Activated CD4-positive, alpha-beta T cell treated with anti-CD3 and anti-CD28 coated beads, Interleukin-10, Interleukin-2, amounts not matched to agents 100 ng/mL and 50 ng/mL, durations not matched to agents 16 hours and 8 hours (primary cell): Measurements from ENCODE around the gene TMEFF2.

Experiments used
- DNase-seq: peaks from one replicate; pipeline ENCODE4 v3.0.0-alpha.2; 2020

TMEFF2 gene, protein sequence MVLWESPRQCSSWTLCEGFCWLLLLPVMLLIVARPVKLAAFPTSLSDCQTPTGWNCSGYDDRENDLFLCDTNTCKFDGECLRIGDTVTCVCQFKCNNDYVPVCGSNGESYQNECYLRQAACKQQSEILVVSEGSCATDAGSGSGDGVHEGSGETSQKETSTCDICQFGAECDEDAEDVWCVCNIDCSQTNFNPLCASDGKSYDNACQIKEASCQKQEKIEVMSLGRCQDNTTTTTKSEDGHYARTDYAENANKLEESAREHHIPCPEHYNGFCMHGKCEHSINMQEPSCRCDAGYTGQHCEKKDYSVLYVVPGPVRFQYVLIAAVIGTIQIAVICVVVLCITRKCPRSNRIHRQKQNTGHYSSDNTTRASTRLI

DNA sequence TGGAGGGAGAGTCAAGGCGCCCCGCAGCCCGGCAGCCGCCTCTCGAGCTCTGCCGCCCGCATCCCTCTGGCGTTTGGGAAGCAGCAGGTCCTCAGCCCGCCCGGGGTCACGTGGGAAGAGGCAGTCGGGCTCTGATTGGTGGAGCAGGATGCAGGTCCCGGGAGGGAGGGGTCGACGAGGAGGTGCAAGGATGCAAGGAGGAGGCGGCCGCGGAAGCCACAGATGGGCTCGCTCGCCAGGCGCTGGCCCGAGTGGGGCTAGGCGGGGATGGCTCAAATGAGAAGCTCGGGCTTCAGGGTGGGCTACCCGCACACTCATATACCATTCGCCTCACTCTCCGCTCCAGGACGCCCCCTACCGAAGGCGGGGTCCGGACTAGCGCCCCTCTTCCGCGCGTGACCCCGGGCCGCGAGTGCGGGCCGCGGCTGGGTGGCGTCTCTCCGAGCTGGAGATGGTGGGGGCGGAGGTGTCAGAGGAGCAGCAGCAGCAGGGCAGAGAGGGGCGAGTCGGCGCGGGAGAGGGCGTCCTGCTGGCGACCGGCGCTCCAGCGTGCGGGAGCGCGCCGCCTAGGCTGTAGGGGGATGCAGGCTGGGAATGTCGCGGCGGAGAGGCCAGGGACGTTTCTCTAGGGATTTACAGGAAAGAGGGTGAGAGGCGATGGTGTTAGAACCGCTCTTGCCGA is at the start of gene TMEFF2:
TMEFF2 (minus strand) TSS at position 68 of the 682 bp plus-strand sequence. CDS start 409 bp downstream, outside the sequence.
- DNase-seq = peak; percentile 70

DNA sequence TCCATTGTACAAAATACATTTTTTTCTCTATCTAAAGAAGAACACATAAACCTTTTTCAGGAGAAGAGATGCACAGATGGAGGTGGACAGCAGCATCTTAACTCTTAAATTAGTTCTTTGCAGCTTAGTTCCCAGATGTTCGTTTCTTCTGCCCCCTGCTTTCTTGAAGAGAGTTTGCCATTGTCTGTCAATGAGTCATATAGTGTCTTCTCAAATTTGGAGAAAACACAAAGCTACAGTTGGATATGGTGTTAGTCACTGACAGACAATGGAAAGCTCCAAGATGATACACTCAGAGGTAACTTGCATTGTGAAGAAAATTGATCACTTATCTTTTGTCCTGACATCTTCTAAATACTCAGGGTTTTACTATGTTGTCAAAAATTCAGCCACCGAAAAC is 48.8 kb upstream of the TMEFF2 start:
- no peak for DNase-seq

DNA sequence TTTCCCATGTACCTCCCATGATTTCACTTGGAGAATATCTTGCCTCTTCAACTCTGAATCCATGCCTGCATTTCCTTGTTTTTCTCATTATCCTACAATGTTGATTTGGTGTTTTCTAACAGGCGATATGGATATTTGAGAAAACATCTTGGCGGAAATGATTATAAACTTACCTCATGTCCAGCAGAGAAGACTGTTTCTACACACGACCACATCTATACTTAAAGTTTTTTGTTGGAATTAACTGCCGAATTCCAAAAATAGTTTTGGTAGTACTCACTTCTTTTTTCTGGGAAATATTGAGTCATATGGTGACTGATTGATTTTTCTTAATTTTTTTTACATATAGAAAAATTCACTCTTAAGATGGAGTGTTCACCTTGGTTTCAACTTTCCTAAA is 41.4 kb upstream of the TMEFF2 start:
- no peak for DNase-seq

DNA sequence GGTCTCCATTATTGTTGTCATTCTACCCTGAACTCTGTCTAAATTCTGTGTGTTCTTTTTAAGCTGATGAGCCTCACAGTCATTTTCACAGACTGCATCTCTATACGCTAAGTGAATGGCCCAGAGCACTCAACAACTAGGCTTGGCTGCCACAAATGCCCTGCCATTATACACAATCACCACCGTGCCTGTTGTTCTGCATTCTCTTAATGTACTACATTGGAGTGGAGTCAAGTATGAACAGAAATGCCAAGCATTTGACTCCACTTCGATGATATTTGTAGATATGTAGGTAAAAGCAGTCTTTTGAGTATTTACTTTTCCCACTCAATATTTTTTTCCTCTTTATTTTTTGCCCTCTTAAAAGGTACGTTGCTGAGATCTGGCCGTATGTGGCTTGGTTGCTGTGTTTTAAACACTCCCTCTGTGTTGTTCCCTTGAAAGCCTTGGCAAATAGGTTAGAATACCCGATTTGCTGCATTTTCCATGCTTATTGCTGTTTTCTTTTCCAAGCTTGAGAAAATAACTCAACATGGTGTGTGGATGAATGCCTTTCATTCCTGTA is 36.2 kb upstream of the TMEFF2 start:
- no peak for DNase-seq

DNA sequence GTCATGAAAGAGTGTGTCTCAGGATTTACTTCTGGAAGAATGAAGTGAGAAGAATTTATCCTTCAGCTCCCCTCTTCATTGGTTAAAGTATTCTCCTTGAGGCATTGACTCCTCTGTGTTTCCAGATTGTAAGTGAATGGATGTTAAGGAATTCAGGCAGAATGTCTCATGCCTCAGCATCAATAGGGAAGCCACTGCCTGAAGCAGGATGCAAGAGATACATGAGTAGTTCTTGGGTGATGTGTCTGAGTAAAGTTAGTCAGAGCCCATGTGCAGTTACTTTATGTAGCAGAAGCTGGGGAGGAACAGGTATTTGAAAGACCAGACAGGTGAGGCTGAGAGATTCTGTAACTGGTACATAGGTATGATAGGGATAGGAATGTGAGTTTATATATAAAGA is 34.0 kb upstream of the TMEFF2 start:
- no peak for DNase-seq

DNA sequence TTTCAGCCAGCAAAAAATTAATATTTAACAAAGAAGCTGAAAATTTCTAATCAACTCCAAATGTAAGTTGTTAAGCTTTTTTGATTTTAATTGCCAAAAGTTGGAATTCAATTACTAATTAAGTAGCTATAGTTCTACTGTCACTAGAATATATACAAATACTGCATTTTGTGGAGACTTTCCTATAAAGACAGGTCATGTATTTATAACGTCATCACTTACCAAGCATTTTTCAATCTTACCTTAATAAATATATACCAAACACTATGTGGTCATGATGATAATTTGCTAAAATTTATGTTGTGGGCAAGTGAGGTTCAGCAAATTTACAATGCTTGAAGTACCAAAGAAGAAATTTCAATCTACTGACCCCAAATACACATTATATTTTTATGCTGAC is 24.2 kb upstream of the TMEFF2 start:
- DNase-seq = no peak

DNA sequence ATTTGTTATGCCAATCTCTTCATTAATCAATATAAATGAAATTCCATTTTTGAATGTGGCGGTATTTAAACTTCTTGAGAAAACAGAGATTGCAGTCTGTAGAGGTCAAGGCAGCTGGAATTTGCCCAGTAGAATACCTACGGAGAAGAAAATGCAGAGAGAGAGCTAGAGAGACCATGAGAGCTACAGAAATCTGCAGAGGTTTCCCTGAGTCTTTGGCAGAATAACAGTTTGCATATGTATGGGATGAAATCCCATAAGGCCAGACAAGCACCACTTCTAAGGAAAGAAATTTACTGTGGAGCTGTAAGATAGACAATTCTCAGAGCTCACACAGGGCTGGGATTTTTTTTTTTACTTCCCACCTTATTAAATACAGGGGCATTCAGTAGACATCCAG is 23.6 kb upstream of the TMEFF2 start:
- no peak for DNase-seq

DNA sequence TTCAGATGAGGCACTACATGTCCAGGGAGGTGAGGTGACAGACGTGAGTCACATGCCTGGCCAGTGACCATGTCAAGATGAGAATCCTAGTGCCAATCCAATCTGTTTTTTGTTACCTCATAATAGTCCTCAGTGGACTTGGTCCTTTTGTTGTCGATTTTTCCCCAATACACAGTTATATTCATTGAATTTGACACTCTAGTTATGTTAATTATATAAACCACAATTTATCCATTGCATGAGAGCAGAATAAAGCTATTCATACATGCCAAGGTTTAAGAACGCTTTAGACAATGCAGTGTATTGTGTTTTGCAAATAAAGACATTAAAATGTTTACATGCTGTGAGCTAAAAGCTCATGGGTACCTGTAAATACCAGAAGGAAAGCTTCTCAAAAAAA is 21.6 kb upstream of the TMEFF2 start:
- DNase-seq = no peak

DNA sequence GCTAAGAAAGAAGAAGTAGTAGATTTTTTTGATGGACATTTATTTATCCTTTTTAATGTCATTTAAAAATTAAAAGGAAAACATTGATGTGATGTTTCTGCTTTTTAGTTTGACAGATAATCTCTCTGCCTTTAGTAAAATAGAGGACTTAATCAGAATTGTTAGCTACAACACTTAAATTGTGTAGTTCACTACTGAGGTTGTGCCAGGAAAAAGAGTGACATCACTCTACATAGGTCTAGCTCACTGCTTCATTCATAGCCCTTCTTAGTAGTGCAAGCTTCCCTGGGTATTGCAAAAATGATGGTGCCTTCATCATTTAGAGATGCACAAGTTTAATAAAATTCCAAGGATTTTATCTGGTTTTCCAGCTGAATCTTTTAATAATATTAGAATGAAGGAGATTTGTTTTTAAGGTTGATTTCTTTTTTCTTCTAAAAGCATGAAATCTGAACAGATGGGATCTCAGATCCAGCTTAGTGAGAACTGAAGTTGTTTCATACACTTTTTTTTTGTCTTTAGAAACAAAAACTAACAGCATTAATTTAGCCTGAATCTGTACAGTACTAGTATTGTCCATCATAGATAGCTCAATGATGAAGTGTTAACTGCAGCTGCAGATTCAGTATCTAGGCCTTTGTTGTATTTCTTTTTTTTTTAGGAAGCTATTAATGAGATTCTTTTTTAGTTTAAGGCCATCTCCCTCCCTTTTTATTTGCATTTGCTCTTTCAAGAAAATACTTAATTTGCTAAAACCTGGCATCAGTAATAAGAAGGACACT is 20.6 kb upstream of the TMEFF2 start:
- DNase-seq = no peak

DNA sequence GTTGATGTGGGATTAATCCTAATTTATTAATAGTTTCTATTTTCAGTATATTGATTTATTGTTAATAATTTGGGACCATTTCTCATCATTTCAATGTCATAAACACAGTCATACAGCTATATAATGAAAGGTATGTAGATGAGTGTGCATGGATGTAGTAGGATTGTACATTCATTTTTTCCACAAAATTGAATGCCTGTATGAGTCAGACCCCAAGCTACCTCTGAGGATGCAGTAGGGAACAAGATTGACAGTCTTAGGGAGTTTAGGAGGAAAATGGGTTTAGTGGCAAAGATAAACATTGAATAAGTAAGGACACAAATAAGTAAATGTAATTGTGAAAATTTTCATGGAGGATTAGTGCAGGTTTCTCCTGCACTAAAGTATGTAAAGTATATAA is 14.1 kb upstream of the TMEFF2 start:
- no peak for DNase-seq

DNA sequence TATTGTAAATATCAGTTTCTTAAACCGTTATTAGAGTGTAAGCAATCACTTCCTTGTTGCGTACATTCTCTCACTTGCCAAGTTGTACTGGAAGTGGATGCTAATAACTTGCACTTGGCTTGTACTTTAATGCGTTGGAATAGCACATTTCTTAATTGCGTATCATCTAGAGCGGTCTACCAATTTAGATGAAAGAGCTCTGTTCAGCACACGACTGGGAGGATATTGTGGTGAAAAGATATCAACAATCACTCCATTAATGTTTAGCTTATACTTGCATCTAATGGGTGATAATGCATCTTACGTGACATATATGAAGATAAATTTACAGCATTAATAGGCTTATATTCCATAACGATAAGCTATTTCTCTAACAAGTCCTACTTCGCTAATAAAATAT is 11.7 kb upstream of the TMEFF2 start:
- no peak for DNase-seq

DNA sequence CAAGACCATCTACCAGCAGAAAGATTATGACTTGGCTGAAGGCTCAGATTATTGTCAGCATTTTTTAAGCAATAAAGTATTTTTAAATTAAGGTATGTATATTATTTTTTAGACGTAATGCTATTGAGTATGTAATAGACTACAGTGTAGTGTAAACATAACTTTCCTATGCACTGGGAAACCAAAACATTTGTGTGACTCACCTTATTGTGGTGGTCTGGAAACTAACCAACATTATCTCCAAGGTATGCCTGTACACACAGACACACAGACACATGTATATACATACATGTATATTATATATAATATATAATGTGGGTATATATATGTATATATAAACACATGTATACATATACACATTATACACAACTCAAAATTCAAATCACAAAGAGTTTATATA is 9.1 kb upstream of the TMEFF2 start:
- no peak for DNase-seq

DNA sequence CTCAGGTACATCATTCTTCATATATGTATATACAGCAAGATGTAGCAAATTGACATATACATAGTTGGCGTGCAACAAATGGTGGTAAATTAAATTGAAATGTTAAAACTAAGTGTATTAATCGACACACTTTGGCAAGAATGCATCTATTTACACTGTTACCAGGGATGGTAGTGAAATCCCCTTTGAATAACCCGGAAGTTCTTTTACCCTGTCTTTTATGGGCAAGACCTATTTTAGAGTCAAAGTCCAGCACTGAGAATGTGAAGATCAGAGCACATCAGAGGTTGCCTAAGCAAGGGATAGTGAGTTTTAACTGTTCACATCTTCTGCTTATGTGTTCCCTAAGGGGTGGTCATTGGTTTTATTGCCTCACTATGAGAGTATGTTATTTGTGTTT is 7.6 kb upstream of the TMEFF2 start:
- DNase-seq = no peak

DNA sequence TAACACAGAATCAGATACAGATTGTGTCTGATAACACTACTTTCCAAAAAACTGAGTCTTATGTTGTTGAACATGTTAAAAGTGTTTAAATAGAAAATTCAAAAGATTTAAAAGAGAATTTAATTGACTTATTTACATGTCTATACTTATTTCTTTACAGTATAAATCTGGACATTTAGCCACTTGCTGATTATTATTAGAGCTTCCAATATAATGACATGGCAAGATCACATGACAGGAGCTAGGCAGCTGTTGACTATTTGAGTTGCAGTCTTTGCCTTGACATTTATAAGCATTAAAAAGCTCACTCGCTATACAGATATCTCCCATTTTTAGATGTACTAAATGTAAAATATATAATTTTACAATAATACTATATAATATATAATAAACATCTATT is 6.4 kb upstream of the TMEFF2 start:
- no peak for DNase-seq

DNA sequence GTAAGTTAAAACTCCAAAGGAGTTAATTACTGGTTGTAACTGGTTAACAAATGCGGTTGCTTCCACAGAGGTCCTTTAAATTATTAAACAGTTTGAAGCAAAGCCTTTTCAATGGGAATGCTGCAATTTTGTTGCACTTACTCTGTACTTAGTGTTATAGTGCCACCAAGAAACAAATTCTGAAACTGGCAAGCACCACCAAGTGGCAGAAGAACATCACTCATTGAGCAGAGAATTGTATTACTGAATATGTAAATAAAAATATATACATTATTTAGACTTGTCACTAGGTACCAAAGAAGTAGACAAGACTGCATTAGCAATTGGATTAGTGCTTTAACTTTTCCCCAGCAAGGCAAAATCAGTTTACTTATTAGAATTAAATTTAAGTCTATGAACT is 2.6 kb upstream of the TMEFF2 start:
- no peak for DNase-seq

DNA sequence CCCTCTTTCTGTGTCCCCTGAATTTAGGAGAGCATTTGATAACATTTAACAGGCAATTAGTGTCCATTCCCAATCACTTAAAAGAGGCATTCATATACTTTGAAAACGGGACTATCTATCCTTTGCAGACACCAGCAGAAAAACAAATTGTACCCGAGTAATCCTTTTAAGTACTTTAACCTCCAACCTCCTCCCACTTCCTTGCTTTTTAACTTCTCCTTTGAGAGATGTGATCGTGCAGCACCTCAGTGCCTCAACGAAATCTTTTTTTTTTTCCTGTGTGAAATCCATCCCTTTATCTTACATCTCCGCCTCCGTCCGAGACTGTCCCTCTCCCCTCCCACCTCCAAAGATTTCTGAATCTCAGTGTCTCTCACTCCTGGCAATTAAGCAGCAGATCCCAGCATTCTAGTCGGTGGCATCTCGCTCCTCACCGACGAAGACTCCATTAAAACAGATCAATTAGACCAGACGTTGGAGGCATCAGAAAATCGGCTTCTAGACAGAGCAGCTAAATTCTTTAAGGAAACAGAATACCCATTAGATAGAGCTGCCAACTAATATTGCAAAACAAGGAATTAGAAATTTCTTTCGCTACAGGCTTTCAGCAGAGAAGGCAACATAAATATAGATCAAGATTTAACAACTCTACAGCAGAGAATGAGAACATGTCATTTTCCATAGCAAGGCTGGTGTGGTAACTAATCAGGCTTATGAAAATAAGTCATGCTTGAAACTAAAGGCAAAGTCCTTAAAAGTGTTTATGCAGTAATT is 1.9 kb upstream of the TMEFF2 start:
- DNase-seq = no peak

DNA sequence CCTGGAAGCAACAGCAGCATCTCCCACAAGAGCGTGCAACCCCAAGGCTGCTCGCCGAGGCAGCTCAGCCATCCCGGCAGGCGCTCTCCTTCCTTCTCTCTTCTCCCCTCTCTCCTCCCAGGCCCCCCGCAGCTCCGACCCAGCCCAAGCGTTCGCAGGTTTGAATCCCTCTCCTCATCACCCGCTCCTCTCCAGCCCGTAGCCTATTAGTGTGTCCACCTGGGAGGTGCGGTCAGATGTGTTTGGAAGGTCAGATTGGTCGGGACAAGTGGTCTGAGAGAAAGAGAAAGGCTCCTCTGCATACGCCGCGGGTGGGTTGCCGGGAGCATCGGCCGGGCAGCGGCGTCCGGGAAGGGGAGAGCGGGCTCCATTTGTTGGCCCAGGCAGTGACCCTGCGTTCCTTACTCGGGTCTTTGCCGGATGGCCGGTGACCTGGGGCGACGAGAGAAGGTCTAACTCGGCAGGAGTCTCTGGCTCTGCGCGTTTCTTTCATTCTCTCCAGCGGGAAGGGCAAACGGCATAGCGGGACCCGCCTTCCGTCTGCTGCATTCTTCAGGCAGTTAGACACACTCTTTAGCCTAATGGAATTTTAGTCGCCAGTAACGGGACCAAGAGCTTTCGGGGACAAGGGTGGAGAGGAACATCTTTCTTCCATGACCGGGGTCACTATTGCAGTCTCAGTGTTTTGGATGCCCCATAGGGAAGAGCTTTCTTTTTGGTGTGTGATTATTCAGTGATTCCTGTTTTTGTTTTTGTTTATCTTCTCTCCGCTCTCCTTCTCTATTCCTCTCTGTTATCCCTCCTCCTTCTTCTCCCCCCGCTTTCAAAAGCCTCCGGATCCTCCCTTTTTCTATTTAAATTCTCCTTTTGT is 1.1 kb upstream of the TMEFF2 start:
- no peak for DNase-seq

DNA sequence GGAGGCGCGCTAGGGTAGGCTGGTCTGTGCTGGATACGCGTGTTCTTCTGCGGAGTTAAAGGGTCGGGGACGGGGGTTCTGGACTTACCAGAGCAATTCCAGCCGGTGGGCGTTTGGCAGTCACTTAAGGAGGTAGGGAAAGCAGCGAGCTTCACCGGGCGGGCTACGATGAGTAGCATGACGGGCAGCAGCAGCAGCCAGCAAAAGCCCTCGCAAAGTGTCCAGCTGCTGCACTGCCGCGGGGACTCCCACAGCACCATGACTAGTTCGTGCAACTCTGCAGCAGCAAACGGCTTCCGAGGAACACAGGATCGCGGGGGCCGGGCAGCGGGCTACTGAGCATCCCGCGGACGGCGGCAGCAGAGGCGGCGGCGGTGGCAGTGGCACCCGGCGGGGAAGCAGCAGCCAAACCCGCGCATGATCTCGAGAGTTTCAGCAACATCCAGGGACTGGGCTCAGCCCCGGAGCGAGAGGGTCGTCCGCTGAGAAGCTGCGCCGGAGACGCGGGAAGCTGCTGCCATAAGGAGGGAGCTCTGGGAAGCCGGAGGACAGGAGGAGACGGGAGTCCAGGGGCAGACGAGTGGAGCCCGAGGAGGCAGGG is 368 bp downstream of the TMEFF2 start:
- no peak for DNase-seq

DNA sequence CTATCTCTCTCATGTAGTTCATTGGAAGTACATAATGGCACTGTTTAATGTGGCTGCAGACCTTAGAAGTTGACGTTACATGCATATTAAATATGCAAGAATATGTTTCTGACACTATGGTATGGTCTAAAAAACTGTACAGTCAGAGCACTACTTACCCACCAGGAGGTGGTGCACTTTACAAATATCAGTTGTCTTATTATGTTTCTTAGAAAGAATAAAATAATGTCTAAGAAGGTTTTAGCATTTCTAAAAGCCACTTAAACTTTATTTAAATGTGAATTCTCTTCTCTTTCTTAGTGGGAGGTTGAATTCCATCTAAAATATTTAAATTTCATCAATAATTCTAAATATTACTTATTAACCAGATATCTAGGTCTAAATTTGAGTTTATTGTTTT is 4.3 kb downstream of the TMEFF2 start:
- DNase-seq = no peak

DNA sequence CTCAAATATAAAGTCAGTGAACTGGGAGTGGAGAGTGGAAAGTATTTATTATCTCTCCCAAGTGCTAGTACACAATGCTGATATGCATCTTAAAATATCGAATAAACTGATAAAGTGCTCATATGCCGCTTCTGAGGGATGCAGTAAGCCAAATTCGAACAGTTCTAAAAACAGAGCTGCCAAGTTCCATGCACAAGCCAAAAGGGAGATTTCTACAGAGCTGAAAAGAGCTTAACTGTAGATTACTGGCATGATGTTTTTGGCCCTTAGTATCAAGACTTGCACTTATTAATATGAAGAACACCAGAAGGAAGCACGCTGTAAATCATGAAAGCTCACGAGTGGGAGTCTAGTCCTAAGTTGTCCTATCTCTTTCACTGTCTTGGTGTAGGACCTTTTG is 7.9 kb downstream of the TMEFF2 start:
- no peak for DNase-seq

DNA sequence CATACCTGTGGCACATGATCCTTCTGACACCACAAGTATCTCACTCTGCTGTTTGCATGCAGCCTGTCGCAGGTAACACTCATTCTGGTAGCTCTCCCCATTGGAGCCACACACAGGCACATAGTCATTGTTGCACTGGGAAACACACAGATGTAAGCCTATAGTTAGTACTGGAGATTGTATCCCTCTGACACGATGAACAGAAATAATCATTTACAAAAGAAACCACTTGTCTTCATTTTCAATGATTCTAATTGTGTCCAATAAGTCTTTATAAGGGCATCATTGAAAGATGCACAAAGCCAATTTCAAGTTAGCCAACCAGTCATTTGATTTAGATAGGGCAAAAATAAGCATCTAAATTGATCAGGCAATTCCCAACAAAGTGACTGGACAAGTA is 10.4 kb downstream of the TMEFF2 start:
- no peak for DNase-seq
